ENCODE results near the gene RHOC. TPM values are rescaled to one million over a fixed set of nuclear protein-coding genes. Genes with fewer than 3 reads are reported as not detected.

RHOC gene
- total RNA-seq, 1 experiment from 2014 or later: 253 TPM

- peak; percentile 37 for DNase-seq (ENCODE audit: unreplicated experiment)
- BruUV-seq (replicated peaks): no TSS peak
- H3K4me3 Mint-ChIP-seq (ENCODE audit: unreplicated experiment): no peak overlapping the region
- no peaks in the 10 kb centered on the region for H3K27me3 Mint-ChIP-seq (ENCODE audit: insufficient read depth, unreplicated experiment)
- peaks cover 70% of the 10 kb centered on the region for H3K36me3 Mint-ChIP-seq (ENCODE audit: insufficient read depth, unreplicated experiment)
- ChIA-PET POLR2A (interaction anchor here (0.6 to 7.7 kb wide), 8 partner anchors 10 to 257 kb away, joined by 3 to 75 read pairs (median 5); partner anchors contain the start of genes CAPZA1, MOV10, PPM1J and SLC16A1), CTCF (interaction anchor here (0.6 to 1.4 kb wide), 8 partner anchors 9 to 1107 kb away, joined by 3 to 6 read pairs (median 4); no protein-coding TSS in a partner anchor)
- intact Hi-C loops (cut with micrococcal nuclease): no loop called here
- no peaks in the 10 kb centered on the region for H3K9me3 Mint-ChIP-seq (ENCODE audit: unreplicated experiment)
- H3K27ac Mint-ChIP-seq (ENCODE audit: low read depth, unreplicated experiment): no peak overlapping the region
- H3K4me1 Mint-ChIP-seq (ENCODE audit: insufficient read depth, unreplicated experiment): peaks cover 39% of the 10 kb centered on the region
- no peak for TF ChIP-seq CTCF (IDR thresholded peaks at IDR 0.05; ENCODE audit: unreplicated experiment)
Measured at GRCh38 chr1:112698366-112699310, 8.3 kb downstream of the RHOC start.

GRCh38 chr1:112697781-112698201 is 9.1 kb downstream of the RHOC start:
- BruUV-seq (replicated peaks): no TSS peak
- peaks cover 73% of the 10 kb centered on the region for H3K36me3 Mint-ChIP-seq (ENCODE audit: insufficient read depth, unreplicated experiment)
- no peak for DNase-seq (ENCODE audit: unreplicated experiment)
- TF ChIP-seq CTCF (IDR thresholded peaks at IDR 0.05; ENCODE audit: unreplicated experiment): no peak
- peaks cover 39% of the 10 kb centered on the region for H3K4me1 Mint-ChIP-seq (ENCODE audit: insufficient read depth, unreplicated experiment)
- ChIA-PET POLR2A (interaction anchor here (0.5 to 7.7 kb wide), 3 partner anchors 10 to 106 kb away, joined by 3 to 75 read pairs (median 10); no protein-coding TSS in a partner anchor), CTCF (interaction anchor here (0.7 to 1.4 kb wide), 3 partner anchors 10 to 84 kb away, joined by 4 to 6 read pairs (median 4); no protein-coding TSS in a partner anchor)
- H3K27ac Mint-ChIP-seq (ENCODE audit: low read depth, unreplicated experiment): no peak overlapping the region
- intact Hi-C loops (cut with micrococcal nuclease): no loop called here
- no peaks in the 10 kb centered on the region for H3K9me3 Mint-ChIP-seq (ENCODE audit: unreplicated experiment)
- no peaks in the 10 kb centered on the region for H3K27me3 Mint-ChIP-seq (ENCODE audit: insufficient read depth, unreplicated experiment)
- H3K4me3 Mint-ChIP-seq (ENCODE audit: unreplicated experiment): no peak overlapping the region

- Mint-ChIP-seq H3K9me3 (ENCODE audit: unreplicated experiment) (no peaks in the 10 kb centered on the region), H3K4me1 (ENCODE audit: insufficient read depth, unreplicated experiment) (peaks cover 29% of the 10 kb centered on the region), H3K27ac (ENCODE audit: low read depth, unreplicated experiment) (no peak overlapping the region), H3K4me3 (ENCODE audit: unreplicated experiment) (no peak overlapping the region), H3K36me3 (ENCODE audit: insufficient read depth, unreplicated experiment) (peaks cover 73% of the 10 kb centered on the region), H3K27me3 (ENCODE audit: insufficient read depth, unreplicated experiment) (no peaks in the 10 kb centered on the region)
- POLR2A ChIA-PET: interaction anchor here (1.9 kb wide), 1 partner anchor 12 kb away, joined by 10 read pairs; no protein-coding TSS in a partner anchor
- DNase-seq (ENCODE audit: unreplicated experiment): no peak
- TF ChIP-seq CTCF (IDR thresholded peaks at IDR 0.05; ENCODE audit: unreplicated experiment): no peak
- no TSS peak for BruUV-seq (replicated peaks)
- intact Hi-C loops (cut with micrococcal nuclease): no loop called here
- CTCF ChIA-PET: interaction anchor here (0.5 to 1.4 kb wide), 2 partner anchors 11 to 14 kb away, joined by 3 to 6 read pairs; no protein-coding TSS in a partner anchor
Measured at GRCh38 chr1:112696578-112697314, 10.2 kb downstream of the RHOC start.

Data from MCF 10A (cell line).